K562 (cell line): ENCODE measurements around the gene VENTX. TPM values are rescaled to one million over a fixed set of nuclear protein-coding genes. Genes with fewer than 3 reads are reported as not detected.

ENCODE experiments used
- FOSL1 ChIP-seq: fragments of 200-800 bp; sonication (Bioruptor generic); conservative IDR thresholded peaks from 2 replicates; pipeline ENCODE4 v1.6.1; 2016; ENCODE audit warnings: missing genetic modification characterization, missing compliant biosample characterization
- HMGN3 ChIP-seq: IDR thresholded peaks from 2 replicates; pipeline ENCODE4 v1.6.1; 2011; ENCODE audit warnings: borderline replicate concordance, low read depth, mild to moderate bottlenecking, mixed read lengths, low read length; ENCODE audit not compliant: insufficient read length; ENCODE audit errors: extremely low read depth
- POLR2A ChIP-seq: fragments of 450-650 bp; conservative IDR thresholded peaks from 2 replicates; pipeline ENCODE4 v1.6.1; 2016
- RB1 ChIP-seq: fragments of 450-650 bp; IDR thresholded peaks from 2 replicates; pipeline ENCODE4 v1.6.1; 2017; ENCODE audit warnings: low read depth, mild to moderate bottlenecking
- RUNX1 ChIP-seq: sonication (generic); IDR thresholded peaks from 2 replicates; pipeline ENCODE4 v1.6.1; 2016; ENCODE audit warnings: antibody characterized with exemption, low read depth
- ZFP36 ChIP-seq: fragments of 150-350 bp; IDR thresholded peaks from 2 replicates; pipeline ENCODE4 v1.6.1; 2018; ENCODE audit warnings: low read length, low read depth; ENCODE audit not compliant: partially characterized antibody
- polyA plus RNA-seq, 8 experiments: library from polyadenylated mRNA; depleted of rRNA in 4 of 8; stranded (reverse) in 5 of 8; unstranded in 3 of 8; fragments of >200 nt; fragmentation: Nextera tagmentation in 2 of 8; fragmentation: Illumina TruSeq in 1 of 8; extraction: Ambion mirVana in 2 of 8; extraction: Trizol in 1 of 8; gene quantifications; 2 replicates each; pipeline versions ENCODE4 v1.2.1 to v1.2.3, GENCODE V29; 2011 to 2014; ENCODE audit warnings: inconsistent platforms in 1 of 8, missing spikeins in 1 of 8
- total RNA-seq, 7 experiments: library from RNA; depleted of rRNA in 6 of 7; stranded (reverse); fragments of >200 nt in 6 of 7; fragmentation: Illumina TruSeq in 2 of 7; extraction: Trizol in 2 of 7; gene quantifications; 2 replicates each; pipeline versions ENCODE4 v1.2.1 to v1.2.3, GENCODE V29; 2011 to 2021; ENCODE audit warnings: low replicate concordance in 1 of 7
- TF ChIP-seq, protein P1 (sequence below), 2 experiments: fragments of 200-800 bp in 1 of 2; sonication (Bioruptor generic) in 1 of 2; sonication (generic) in 1 of 2; formaldehyde crosslinking in 1 of 2; IDR thresholded peaks in 1 of 2; conservative IDR thresholded peaks in 1 of 2; 2 replicates each; pipeline versions ENCODE4 v1.5.0 to v1.6.1; 2016 to 2020; ENCODE audit warnings: missing compliant biosample characterization in 1 of 2, missing genetic modification characterization in 1 of 2, missing genetic modification reagents in 1 of 2
- TF ChIP-seq, protein P2 (sequence below): fragments of 250-450 bp; sonication (Bioruptor Pico); IDR thresholded peaks from 2 replicates; pipeline ENCODE4 v1.4.0; 2020; ENCODE audit warnings: mild to moderate bottlenecking, moderate library complexity, borderline replicate concordance
- TF ChIP-seq, protein P3 (sequence below), 2 experiments: fragments of 450-650 bp in 1 of 2; sonication (generic) in 1 of 2; formaldehyde crosslinking in 1 of 2; IDR thresholded peaks in 1 of 2; conservative IDR thresholded peaks in 1 of 2; 2 replicates each; pipeline versions ENCODE4 v1.6.1 to v1.8.1; 2016 to 2023; ENCODE audit warnings: mild to moderate bottlenecking in 2 of 2, moderate library complexity in 2 of 2, inconsistent platforms in 1 of 2, missing genetic modification reagents in 1 of 2
- TF ChIP-seq, protein P4 (sequence below): fragments of 450-650 bp; IDR thresholded peaks from one replicate; pipeline ENCODE4 v1.6.1; 2018; ENCODE audit warnings: mild to moderate bottlenecking, moderate library complexity; ENCODE audit not compliant: partially characterized antibody
- TF ChIP-seq, protein P5 (sequence below): fragments of 450-650 bp; IDR thresholded peaks from 2 replicates; pipeline ENCODE4 v1.6.1; 2018; ENCODE audit not compliant: partially characterized antibody
- TF ChIP-seq, protein P6 (sequence below), 3 experiments: fragments of 200-800 bp in 1 of 3; sonication (Bioruptor generic) in 1 of 3; sonication (generic) in 1 of 3; formaldehyde crosslinking in 1 of 3; IDR thresholded peaks; 2 replicates each; pipeline versions ENCODE4 v1.6.1 to v1.8.0; 2016 to 2022; ENCODE audit warnings: mild to moderate bottlenecking in 2 of 3, missing compliant biosample characterization in 2 of 3, missing genetic modification characterization in 2 of 3, missing genetic modification reagents in 1 of 3

Gene VENTX
- total and polyA plus RNA-seq, 9 of the 15 experiments (the other 6 are each of a cell fraction or from before 2014, with no cell fraction given): 0.07 to 0.70 (median 0.20) TPM; not detected in 1

DNA sequence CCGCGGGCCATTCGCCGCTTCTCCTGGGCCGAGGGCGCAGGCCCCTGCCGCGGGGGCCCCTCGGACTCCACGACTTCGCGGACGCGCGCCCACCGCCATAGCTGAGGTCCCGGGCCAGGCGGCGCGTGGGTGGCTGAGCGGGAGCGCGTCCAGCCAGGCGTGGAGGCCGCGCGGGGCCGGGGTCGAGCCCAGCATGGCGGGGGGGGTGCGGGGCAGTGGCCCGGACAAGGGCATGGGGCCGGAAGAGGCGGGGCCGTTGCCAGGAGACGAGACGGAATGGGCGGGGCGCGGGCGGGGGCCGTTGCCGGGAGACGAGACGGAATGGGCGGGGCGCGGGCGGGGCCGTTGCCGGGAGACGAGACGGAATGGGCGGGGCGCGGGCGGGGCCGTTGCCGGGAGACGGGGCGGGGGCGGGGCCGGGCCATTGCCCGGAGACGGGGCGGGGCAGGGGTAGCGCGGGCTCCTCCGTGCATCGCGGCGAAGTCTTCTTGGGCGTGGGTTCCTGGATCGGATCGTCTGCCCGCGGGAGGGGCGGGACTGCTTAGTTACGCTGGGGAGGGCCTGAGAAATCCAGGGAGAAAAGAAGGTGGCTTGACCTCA lies 24.2 kb downstream of the VENTX start (continued):
- TF ChIP-seq, protein P1, sequence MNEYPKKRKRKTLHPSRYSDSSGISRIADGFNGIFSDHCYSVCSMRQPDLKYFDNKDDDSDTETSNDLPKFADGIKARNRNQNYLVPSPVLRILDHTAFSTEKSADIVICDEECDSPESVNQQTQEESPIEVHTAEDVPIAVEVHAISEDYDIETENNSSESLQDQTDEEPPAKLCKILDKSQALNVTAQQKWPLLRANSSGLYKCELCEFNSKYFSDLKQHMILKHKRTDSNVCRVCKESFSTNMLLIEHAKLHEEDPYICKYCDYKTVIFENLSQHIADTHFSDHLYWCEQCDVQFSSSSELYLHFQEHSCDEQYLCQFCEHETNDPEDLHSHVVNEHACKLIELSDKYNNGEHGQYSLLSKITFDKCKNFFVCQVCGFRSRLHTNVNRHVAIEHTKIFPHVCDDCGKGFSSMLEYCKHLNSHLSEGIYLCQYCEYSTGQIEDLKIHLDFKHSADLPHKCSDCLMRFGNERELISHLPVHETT (CRISPR knock-in tag; conservative IDR thresholded peaks at IDR 0.05 in 1 of 2, IDR thresholded peaks at IDR 0.05 in 1 of 2): 0 out of 4 replicates have a peak, but pooled peaks of 1 of the 2 experiments have one; percentile 20
- no peak for TF ChIP-seq RUNX1
- peak; percentile 38; the same call in 1 of the 2 replicates for TF ChIP-seq RB1
- peak; percentile 19 for TF ChIP-seq ZFP36
- TF ChIP-seq, protein P2, sequence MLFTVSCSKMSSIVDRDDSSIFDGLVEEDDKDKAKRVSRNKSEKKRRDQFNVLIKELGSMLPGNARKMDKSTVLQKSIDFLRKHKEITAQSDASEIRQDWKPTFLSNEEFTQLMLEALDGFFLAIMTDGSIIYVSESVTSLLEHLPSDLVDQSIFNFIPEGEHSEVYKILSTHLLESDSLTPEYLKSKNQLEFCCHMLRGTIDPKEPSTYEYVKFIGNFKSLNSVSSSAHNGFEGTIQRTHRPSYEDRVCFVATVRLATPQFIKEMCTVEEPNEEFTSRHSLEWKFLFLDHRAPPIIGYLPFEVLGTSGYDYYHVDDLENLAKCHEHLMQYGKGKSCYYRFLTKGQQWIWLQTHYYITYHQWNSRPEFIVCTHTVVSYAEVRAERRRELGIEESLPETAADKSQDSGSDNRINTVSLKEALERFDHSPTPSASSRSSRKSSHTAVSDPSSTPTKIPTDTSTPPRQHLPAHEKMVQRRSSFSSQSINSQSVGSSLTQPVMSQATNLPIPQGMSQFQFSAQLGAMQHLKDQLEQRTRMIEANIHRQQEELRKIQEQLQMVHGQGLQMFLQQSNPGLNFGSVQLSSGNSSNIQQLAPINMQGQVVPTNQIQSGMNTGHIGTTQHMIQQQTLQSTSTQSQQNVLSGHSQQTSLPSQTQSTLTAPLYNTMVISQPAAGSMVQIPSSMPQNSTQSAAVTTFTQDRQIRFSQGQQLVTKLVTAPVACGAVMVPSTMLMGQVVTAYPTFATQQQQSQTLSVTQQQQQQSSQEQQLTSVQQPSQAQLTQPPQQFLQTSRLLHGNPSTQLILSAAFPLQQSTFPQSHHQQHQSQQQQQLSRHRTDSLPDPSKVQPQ (CRISPR knock-in tag): no peak
- TF ChIP-seq, protein P3, sequence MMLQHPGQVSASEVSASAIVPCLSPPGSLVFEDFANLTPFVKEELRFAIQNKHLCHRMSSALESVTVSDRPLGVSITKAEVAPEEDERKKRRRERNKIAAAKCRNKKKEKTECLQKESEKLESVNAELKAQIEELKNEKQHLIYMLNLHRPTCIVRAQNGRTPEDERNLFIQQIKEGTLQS (IDR thresholded peaks at IDR 0.05): no peak
- TF ChIP-seq, protein P3 (CRISPR knock-in tag; conservative IDR thresholded peaks at IDR 0.05): no peak
- TF ChIP-seq, protein P4, sequence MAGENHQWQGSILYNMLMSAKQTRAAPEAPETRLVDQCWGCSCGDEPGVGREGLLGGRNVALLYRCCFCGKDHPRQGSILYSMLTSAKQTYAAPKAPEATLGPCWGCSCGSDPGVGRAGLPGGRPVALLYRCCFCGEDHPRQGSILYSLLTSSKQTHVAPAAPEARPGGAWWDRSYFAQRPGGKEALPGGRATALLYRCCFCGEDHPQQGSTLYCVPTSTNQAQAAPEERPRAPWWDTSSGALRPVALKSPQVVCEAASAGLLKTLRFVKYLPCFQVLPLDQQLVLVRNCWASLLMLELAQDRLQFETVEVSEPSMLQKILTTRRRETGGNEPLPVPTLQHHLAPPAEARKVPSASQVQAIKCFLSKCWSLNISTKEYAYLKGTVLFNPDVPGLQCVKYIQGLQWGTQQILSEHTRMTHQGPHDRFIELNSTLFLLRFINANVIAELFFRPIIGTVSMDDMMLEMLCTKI: no peak
- TF ChIP-seq FOSL1 (tag): no peak
- TF ChIP-seq, protein P5, sequence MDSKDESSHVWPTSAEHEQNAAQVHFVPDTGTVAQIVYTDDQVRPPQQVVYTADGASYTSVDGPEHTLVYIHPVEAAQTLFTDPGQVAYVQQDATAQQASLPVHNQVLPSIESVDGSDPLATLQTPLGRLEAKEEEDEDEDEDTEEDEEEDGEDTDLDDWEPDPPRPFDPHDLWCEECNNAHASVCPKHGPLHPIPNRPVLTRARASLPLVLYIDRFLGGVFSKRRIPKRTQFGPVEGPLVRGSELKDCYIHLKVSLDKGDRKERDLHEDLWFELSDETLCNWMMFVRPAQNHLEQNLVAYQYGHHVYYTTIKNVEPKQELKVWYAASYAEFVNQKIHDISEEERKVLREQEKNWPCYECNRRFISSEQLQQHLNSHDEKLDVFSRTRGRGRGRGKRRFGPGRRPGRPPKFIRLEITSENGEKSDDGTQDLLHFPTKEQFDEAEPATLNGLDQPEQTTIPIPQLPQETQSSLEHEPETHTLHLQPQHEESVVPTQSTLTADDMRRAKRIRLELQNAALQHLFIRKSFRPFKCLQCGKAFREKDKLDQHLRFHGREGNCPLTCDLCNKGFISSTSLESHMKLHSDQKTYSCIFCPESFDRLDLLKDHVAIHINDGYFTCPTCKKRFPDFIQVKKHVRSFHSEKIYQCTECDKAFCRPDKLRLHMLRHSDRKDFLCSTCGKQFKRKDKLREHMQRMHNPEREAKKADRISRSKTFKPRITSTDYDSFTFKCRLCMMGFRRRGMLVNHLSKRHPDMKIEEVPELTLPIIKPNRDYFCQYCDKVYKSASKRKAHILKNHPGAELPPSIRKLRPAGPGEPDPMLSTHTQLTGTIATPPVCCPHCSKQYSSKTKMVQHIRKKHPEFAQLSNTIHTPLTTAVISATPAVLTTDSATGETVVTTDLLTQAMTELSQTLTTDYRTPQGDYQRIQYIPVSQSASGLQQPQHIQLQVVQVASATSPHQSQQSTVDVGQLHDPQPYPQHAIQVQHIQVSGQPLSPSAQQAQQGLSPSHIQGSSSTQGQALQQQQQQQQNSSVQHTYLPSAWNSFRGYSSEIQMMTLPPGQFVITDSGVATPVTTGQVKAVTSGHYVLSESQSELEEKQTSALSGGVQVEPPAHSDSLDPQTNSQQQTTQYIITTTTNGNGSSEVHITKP: no peak
- TF ChIP-seq POLR2A: peak; percentile 18; the same call in 1 of the 2 replicates
- peak; percentile 7 for TF ChIP-seq HMGN3
- TF ChIP-seq, protein P6, sequence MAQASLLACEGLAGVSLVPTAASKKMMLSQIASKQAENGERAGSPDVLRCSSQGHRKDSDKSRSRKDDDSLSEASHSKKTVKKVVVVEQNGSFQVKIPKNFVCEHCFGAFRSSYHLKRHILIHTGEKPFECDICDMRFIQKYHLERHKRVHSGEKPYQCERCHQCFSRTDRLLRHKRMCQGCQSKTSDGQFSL (CRISPR knock-in tag; IDR thresholded peaks at IDR 0.05): peak; percentile 69
- TF ChIP-seq, protein P6 (tag; IDR thresholded peaks at IDR 0.05): peak in 1 of 2 experiments; percentile 79; a peak in 2 of 4 replicates
